ENCODE measurements around the gene MXRA7. TPM values are rescaled to one million over a fixed set of nuclear protein-coding genes. Genes with fewer than 3 reads are reported as not detected.

Gene MXRA7
- total RNA-seq, 2 experiments from 2014 or later, result 1.6 to 4.9 TPM

GRCh38 chr17:76672270-76672851 lies 38.4 kb downstream of the MXRA7 start:
- no peaks in the 10 kb centered on the region for H3K36me3 ChIP-seq (ENCODE audit: insufficient read depth, low read length)
- H3K9me3 ChIP-seq (ENCODE audit: low read length), result peaks cover 7% of the 10 kb centered on the region; the same call in 1 of the 2 replicates
- no peak; the same call in 1 of the 2 replicates for TF ChIP-seq EZH2phosphoT487 (IDR thresholded peaks at IDR 0.05; ENCODE audit: borderline replicate concordance, low read depth, low read length)
- TF ChIP-seq CTCF (conservative IDR thresholded peaks at IDR 0.05; ENCODE audit: low read length), result no peak
- BruUV-seq (replicated peaks), result TSS peak; percentile 98
- peaks cover 5% of the 10 kb centered on the region; the same call in 1 of the 2 replicates for H3K79me2 ChIP-seq (ENCODE audit: insufficient read depth, low read depth, low read length)
- peak overlapping the region; percentile 89 for H2AFZ ChIP-seq (ENCODE audit: low read length)
- H3K4me3 ChIP-seq (ENCODE audit: low read depth, low read length, poor library complexity, severe bottlenecking), result peak overlapping the region; percentile 77
- peak overlapping the region; percentile 91 for H3K4me2 ChIP-seq (ENCODE audit: low read length)
- H3K27ac ChIP-seq (ENCODE audit: low read depth, low read length, poor library complexity, severe bottlenecking), result peak overlapping the region; percentile 71
- peak; percentile 33 for DNase-seq (ENCODE audit: low spot score)
- ChIA-PET CTCF (ENCODE audit: unreplicated experiment) (no interaction called here), POLR2A (interaction anchor here (0.6 to 1.9 kb wide), 10 partner anchors 10 to 773 kb away, joined by 3 to 19 read pairs (median 4); partner anchors contain the start of genes JMJD6 and METTL23)
- intact Hi-C loops (cut with micrococcal nuclease; ENCODE audit: unreplicated experiment), result loop anchor here (5.0 kb wide), 1 partner anchor 115 kb away; no protein-coding TSS in a partner anchor
- H3K9me2 ChIP-seq (ENCODE audit: insufficient read depth, low read length), result no peaks in the 10 kb centered on the region
- H4K20me1 ChIP-seq (ENCODE audit: insufficient read depth, low read length), result no peaks in the 10 kb centered on the region
- H3K4me1 ChIP-seq (ENCODE audit: insufficient read depth, low read length, poor library complexity, severe bottlenecking), result peaks cover 25% of the 10 kb centered on the region

- Histone ChIP-seq H4K20me1 (ENCODE audit: insufficient read depth, low read length) (no peaks in the 10 kb centered on the region), H3K9me2 (ENCODE audit: insufficient read depth, low read length) (no peaks in the 10 kb centered on the region), H2AFZ (ENCODE audit: low read length) (peak overlapping the region; percentile 89), H3K9me3 (ENCODE audit: low read length) (peaks cover 7% of the 10 kb centered on the region; the same call in 1 of the 2 replicates), H3K27ac (ENCODE audit: low read depth, low read length, poor library complexity, severe bottlenecking) (peak overlapping the region; percentile 71), H3K4me3 (ENCODE audit: low read depth, low read length, poor library complexity, severe bottlenecking) (peak overlapping the region; percentile 77), H3K36me3 (ENCODE audit: insufficient read depth, low read length) (no peaks in the 10 kb centered on the region), H3K4me2 (ENCODE audit: low read length) (peak overlapping the region; percentile 91), H3K79me2 (ENCODE audit: insufficient read depth, low read depth, low read length) (peaks cover 5% of the 10 kb centered on the region; the same call in 1 of the 2 replicates), H3K4me1 (ENCODE audit: insufficient read depth, low read length, poor library complexity, severe bottlenecking) (peaks cover 25% of the 10 kb centered on the region)
- CTCF ChIA-PET (ENCODE audit: unreplicated experiment), result no interaction called here
- TF ChIP-seq CTCF (conservative IDR thresholded peaks at IDR 0.05; ENCODE audit: low read length) (no peak), EZH2phosphoT487 (IDR thresholded peaks at IDR 0.05; ENCODE audit: borderline replicate concordance, low read depth, low read length) (no peak; the same call in 1 of the 2 replicates)
- DNase-seq (ENCODE audit: low spot score), result no peak
- intact Hi-C loops (cut with micrococcal nuclease; ENCODE audit: unreplicated experiment), result loop anchor here (5.0 kb wide), 1 partner anchor 115 kb away; no protein-coding TSS in a partner anchor
- POLR2A ChIA-PET, result interaction anchor here (0.5 to 1.9 kb wide), 13 partner anchors 10 to 773 kb away, joined by 3 to 19 read pairs (median 4); partner anchors contain the start of genes JMJD6 and METTL23
- BruUV-seq (replicated peaks), result no TSS peak
These were observed 38.9 kb downstream of the MXRA7 start for GRCh38 chr17:76671912-76672262.

Measured in OCI-LY7 (cell line).